Hepatic stellate cell (primary cell): ENCODE measurements around the gene ALOXE3.

Experiments
- DNase-seq: peaks from one replicate; pipeline ENCODE4 v3.0.0; 2011; ENCODE audit warnings: low spot score

Gene ALOXE3

DNA sequence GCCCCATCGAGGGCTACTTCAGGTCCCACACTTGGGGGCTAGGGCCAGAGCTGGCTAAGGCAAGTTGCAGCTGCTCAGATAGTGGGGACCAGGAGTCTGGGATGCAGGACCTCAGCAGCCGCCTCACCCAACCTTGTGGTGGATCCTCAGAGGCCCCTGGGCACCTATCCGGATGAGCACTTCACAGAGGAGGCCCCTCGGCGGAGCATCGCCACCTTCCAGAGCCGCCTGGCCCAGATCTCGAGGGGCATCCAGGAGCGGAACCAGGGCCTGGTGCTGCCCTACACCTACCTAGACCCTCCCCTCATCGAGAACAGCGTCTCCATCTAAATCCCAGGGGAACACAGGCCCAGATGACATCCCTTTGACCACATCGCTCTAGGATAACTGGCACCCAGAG lies 70.1 kb downstream of the ALOXE3 start:
- no peak for DNase-seq

DNA sequence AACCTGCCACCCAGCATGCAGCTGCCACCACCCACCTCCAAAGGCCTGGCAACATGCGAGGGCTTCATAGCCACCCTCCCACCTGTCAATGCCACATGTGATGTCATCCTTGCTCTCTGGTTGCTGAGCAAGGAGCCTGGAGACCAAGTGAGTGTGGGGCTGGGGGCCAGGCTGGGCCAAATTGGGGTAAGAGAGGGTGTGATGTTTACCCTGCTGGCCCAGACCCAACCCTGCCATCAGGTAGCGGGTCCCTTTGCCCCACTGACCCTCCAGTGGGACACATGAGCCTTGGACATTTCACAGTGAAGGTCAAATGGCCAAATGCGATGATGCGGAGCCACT lies 70.6 kb downstream of the ALOXE3 start:
- DNase-seq, result no peak

DNA sequence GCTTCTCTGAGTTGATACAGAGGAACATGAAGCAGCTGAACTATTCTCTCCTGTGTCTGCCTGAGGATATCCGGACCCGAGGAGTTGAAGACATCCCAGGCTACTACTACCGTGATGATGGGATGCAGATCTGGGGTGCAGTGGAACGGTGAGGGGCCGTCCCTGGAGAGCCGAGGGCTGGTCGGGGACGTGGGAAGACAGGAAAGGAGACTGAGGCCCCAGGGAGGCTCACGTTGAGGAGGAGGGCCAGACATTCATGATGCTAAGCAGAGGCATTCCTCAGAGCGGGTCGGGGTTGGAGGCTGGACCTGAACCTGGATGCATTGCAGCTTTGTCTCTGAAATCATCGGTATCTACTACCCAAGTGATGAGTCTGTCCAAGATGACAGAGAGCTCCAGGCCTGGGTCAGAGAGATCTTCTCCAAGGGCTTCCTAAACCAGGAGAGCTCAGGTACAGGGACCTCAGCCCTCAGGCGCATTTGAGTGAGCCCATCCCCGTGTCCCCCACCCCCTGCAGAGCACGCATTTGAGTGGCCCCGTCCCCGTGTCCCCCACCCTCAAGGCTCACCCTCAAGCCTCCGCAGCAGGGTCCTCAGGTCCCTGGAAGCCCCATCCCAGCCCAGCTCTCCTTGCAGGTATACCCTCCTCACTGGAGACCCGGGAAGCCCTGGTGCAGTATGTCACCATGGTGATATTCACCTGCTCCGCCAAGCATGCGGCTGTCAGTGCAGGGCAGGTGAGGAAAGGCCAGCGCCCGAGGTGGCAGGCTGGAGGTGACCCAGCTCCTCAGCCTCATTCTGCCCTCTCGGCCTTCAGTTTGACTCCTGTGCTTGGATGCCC lies 71.2 kb downstream of the ALOXE3 start:
- DNase-seq, result no peak

DNA sequence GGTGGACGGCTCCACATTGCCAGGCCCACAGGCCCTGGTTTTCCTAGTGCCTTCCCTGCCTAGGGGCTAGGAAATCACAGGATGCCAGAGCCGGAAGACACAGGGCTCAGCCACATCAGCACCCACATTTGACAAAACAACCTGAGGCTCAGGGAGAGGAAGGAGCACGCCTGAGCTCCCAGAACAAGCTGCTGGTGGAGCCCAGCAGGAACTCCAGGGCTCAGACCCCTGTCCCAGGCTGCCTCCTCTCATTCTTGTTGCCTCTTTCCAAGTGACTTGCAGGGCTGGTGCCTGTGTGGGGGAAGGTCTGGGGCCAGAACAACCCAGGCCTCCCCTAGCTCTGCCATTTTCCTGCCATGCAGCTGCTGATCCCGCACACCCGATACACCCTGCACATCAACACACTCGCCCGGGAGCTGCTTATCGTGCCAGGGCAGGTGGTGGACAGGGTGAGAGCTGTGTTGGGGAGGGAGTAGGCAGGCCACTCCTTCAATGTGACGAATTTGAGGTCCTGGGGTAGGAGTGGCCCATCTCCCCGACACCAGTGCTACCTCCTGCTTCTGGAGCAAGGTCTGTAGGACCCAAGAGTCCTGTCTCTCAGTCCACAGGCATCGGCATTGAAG lies 71.9 kb downstream of the ALOXE3 start:
- no peak for DNase-seq
